Measurements from ENCODE around the gene CSF1. TPM values are rescaled to one million over a fixed set of nuclear protein-coding genes. Genes with fewer than 3 reads are reported as not detected.
A peak's percentile ranks its signal among the peaks of the same experiment; 100 is the strongest.

Gene CSF1
- total and polyA plus RNA-seq, 12 donors, result 3.8 to 295 (median 88.5) TPM

DNA sequence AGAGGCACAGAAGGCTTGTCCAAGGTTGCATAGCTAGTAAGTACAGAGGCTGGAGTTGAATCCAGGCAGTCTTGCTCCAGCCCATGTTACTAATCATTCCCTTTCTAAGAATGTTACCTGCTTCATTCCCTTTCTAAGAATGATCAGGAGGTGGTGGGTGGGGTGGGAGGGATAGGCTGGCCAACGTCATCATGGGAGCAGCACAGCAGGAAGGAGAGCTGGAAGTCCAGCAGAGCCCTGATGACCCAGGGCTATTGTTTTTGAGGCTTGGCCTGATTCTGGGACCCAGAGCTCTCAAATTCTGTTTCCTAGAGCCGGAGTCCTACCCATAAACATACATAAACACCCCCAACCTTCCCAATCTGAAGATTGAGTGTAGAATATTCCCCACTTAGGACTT is 11.8 kb upstream of the CSF1 start:
- 68 to 97% (median 83%) methylated on average over 2 of the region's 2 CpGs for WGBS, 4 donors
- intact Hi-C loops (cut with DNase I), result no loop called here
- TF ChIP-seq, protein P1, sequence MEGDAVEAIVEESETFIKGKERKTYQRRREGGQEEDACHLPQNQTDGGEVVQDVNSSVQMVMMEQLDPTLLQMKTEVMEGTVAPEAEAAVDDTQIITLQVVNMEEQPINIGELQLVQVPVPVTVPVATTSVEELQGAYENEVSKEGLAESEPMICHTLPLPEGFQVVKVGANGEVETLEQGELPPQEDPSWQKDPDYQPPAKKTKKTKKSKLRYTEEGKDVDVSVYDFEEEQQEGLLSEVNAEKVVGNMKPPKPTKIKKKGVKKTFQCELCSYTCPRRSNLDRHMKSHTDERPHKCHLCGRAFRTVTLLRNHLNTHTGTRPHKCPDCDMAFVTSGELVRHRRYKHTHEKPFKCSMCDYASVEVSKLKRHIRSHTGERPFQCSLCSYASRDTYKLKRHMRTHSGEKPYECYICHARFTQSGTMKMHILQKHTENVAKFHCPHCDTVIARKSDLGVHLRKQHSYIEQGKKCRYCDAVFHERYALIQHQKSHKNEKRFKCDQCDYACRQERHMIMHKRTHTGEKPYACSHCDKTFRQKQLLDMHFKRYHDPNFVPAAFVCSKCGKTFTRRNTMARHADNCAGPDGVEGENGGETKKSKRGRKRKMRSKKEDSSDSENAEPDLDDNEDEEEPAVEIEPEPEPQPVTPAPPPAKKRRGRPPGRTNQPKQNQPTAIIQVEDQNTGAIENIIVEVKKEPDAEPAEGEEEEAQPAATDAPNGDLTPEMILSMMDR (IDR thresholded peaks at IDR 0.05), result no peak
- no peak for DNase-seq
- Histone ChIP-seq H3K27ac (no peak overlapping the region), H3K4me1 (replicated peaks in 1 of 2) (peaks cover 9 to 13% of the 10 kb centered on the region in 2 donors), H3K36me3 (replicated peaks in 1 of 2) (no peaks in the 10 kb centered on the region), H3K9me3 (replicated peaks in 1 of 3) (no peaks in the 10 kb centered on the region), H3K4me3 (no peak overlapping the region), H3K27me3 (no peaks in the 10 kb centered on the region)

DNA sequence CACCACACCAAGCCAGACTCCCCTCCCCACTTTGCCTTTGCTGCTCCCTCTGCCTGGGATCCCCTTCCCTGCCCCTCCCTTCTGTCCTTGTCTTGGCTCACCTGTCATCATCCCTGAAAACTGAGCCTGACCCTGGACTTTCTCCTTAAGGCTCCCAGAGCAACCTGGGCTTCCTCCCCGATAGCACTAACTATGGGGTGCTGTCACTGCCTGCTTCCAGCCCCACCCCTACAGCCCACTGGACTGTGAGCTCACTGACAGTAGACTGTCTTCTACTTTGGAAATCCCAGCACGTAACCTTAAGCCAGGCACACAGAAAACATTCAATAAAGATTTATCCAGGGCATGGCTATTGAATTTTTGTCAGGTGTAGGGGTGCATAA is 9.5 kb upstream of the CSF1 start:
- Histone ChIP-seq H3K9me3 (replicated peaks in 1 of 3) (no peaks in the 10 kb centered on the region), H3K36me3 (replicated peaks in 1 of 2) (no peaks in the 10 kb centered on the region), H3K27ac (peak overlapping the region in 1 of 5 donors; percentile 20), H3K27me3 (no peaks in the 10 kb centered on the region), H3K4me3 (no peak overlapping the region), H3K4me1 (replicated peaks in 1 of 2) (peaks cover 2 to 5% of the 10 kb centered on the region in 2 donors)
- TF ChIP-seq, protein P1 (IDR thresholded peaks at IDR 0.05), result no peak
- TF ChIP-seq POLR2A (IDR thresholded peaks at IDR 0.05), result no peak
- WGBS, 4 donors, result 93 to 100% (median 97%) methylated on average over 2 of the region's 2 CpGs
- intact Hi-C loops (cut with DNase I), result loop anchor here in 1 of 2 donors (10.0 kb wide), 1 partner anchor 66 kb away; no protein-coding TSS in a partner anchor
- no peak for DNase-seq

DNA sequence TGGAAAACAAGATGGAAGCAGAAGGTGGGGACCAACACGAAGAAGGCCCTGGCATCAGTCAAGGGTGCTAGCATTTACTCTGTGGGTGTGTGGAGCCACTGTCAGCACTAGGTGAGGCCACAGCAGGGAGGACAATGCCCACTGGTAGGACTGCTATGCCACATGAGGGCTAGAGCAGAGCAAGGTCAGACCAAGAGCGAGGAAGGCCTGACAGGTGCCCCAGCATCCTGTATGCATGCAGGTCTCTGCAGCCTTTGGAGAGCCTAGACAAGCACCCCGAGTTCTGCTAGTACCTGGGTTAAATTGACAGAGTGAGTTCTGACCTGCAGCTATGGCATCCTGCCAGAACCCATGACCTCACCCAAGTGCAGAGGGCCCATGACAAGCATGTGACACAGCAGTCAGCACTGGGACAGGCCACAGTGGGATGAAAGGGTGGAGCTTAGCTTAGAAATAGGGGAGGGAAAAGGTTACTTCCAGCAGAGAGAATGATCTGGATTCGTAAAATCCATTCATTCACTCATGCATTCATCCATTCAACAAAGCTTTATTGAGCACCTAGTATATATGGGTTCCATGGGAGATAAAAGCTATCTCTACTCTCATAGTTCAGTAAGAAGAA is 9.0 kb upstream of the CSF1 start:
- H3K4me1 ChIP-seq (replicated peaks in 1 of 2), result no peaks in the 10 kb centered on the region
- peak overlapping the region in 1 of 5 donors; percentile 20 for H3K27ac ChIP-seq
- WGBS, 4 donors, result 75 to 85% (median 84%) methylated on average over 4 of the region's 4 CpGs
- H3K27me3 ChIP-seq, result no peaks in the 10 kb centered on the region
- DNase-seq, result peak; percentile 76 to 89 (median 83)
- intact Hi-C loops (cut with DNase I), result loop anchor here in 1 of 2 donors (10.0 kb wide), 1 partner anchor 67 kb away; no protein-coding TSS in a partner anchor
- H3K9me3 ChIP-seq (replicated peaks in 1 of 3), result no peaks in the 10 kb centered on the region
- no peak for TF ChIP-seq POLR2A (IDR thresholded peaks at IDR 0.05)
- TF ChIP-seq, protein P1 (IDR thresholded peaks at IDR 0.05), result no peak
- H3K4me3 ChIP-seq, result no peak overlapping the region
- no peaks in the 10 kb centered on the region for H3K36me3 ChIP-seq (replicated peaks in 1 of 2)

DNA sequence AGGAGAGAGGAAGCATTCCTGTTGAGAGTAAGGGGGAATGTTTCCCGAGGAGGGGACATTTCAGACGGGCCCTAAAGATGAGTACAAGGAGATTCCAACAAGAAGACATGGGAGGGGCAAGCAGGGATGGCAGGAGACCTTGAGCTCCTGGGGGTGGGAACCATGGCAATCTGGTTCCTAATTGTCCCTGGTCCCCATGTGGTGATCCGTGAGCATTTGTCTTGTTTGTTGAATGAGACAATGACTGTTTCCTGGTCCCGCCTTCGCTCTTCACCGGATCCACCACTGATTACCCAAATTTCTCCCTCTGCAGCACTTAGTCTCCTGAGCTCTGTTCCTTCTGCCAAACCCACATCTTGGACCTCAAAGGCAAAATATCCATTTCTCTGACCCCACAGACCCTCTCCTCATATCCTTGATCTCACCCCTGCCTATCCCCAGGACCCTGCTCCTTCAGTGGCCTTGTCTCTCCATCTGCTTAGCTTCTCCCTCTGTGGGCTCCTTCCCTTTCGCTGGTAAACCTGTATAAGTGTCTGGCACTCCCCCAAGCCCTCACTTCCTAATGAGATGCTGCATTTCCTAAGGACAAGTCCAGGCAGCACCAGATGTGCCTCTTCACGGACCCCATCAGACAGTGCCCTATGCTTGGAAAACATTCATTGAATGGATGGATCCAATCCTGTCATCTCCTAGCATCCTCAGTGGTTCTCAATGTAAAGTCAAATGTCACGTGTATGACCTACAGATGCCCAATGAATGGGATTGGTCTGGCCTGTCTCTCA is 8.3 kb upstream of the CSF1 start:
- TF ChIP-seq POLR2A (IDR thresholded peaks at IDR 0.05), result no peak
- TF ChIP-seq, protein P1 (IDR thresholded peaks at IDR 0.05), result no peak
- intact Hi-C loops (cut with DNase I), result loop anchor here in 1 of 2 donors (10.0 kb wide), 1 partner anchor 68 kb away; no protein-coding TSS in a partner anchor
- H3K4me3 ChIP-seq, result no peak overlapping the region
- no peaks in the 10 kb centered on the region for H3K9me3 ChIP-seq (replicated peaks in 1 of 3)
- no peaks in the 10 kb centered on the region for H3K36me3 ChIP-seq (replicated peaks in 1 of 2)
- DNase-seq, result no peak
- H3K27me3 ChIP-seq, result no peaks in the 10 kb centered on the region
- H3K27ac ChIP-seq, result no peak overlapping the region
- no peaks in the 10 kb centered on the region for H3K4me1 ChIP-seq (replicated peaks in 1 of 2)
- 94 to 95% (median 94%) methylated on average over 9 of the region's 9 CpGs for WGBS, 4 donors
